IPS-18c (cell line): Measurements from ENCODE around the gene ZNF567.
"Not testable (repeated sequence)": the region's sequence is repeated elsewhere in the genome, so short reads cannot be mapped to it uniquely, and the experiment has no call there.

ENCODE experiments used
- H3K4me3 ChIP-seq: 2 replicates; pipeline ENCODE4 v1.7.0; 2013; ENCODE audit warnings: low read depth, mild to moderate bottlenecking, low read length, moderate library complexity; ENCODE audit not compliant: insufficient read depth
- H3K9me3 ChIP-seq: one replicate; pipeline ENCODE4 v1.6.1; 2013; ENCODE audit warnings: mild to moderate bottlenecking, low read length, moderate library complexity; ENCODE audit not compliant: control insufficient read depth, insufficient read depth

ZNF567 gene

DNA sequence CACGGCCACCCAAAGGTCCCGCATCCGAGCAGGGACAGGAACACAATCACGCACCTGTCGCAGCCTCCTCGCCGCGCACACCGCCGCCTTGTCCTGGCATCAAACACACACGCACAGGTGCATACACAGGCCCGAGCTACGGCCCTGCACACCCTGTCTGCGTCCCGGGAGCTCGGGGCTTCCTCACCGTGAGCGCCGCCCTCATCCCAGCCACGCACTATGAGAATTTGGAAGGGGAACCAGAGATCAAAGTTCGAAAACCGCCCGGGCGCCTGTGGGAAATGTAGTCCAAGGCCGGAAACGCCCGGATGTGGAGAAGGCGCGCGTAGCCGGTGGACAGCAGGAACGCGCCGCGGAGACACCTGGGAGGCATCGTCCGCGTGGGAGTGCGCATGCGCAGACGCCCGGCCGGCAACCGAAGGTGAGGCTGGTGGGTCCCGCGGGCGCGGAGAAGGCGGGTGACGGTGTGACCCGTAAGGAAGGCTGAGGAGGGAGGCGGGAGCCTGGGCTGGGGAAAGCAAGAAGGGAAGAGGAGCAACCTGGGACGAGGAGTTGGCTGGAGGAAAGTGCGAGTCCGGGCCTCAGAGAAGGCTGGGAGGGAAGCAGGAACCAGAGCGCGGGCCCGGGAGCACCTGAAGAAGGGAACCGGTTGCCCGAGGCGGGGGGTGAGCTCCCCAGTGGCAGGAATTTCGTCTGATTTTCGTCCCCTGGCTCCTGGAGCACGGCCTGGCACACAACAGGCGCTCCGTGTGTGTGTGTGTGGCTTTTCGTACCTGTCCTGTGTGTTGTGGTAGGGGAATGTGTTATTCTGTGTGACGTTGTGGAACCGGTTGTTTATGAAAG lies at the start of gene ZNF567:
Gene ZNF567 (plus strand): TSS at position 399 of the 843 bp plus-strand sequence. CDS start 7,256 bp downstream, outside the sequence.
- H3K4me3 ChIP-seq: peak within 1 kb of the TSS; percentile 68
- H3K9me3 ChIP-seq: peaks cover 2% of the 10 kb centered on the region

DNA sequence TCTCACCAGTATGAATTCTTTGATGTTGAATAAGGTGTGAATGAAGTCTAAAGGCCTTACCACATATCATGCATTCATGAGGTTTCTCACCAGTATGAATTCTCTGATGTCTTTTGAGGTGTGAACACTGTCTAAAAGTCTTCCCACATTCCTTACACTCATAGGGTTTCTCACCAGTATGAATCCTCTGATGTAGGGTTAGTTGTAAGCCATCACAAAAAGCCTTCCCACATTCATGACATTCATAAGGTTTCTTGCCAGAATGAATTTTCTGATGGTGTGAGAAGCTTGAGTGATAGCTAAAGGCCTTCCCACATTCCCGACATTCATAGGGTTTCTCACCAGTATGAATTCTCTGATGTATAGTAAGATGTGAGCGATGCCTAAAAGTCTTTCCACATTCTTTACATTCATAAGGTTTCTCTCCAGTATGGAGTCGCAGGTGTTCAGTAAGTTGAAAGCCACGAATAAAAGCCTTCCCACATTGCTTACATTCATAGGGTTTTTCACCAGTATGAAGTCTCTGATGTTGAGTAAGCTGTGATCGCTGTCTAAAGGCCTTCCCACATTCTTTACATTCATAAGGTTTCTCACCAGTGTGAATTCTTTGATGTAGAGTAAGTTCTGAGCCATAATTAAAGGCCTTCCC lies 48.4 kb upstream of the ZNF567 start:
- Histone ChIP-seq H3K4me3 (no peak overlapping the region), H3K9me3 (peaks cover 11% of the 10 kb centered on the region)

DNA sequence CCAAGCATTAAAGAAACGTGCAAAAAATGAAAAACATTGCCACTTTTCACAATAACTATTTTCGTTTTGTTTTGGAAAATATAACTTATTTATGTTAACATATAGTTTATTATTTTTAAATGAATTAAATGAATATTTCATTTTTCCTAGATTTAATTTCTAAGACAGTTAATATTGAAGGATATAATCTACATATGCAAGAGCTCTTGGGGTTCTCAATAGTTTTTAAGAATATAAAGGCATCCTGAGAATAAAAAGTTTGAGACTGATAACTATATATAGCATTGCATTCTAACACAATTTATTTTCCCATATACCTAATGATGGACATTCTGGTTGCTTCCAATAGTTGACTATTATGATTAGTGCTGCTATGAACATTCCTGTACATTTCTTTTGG lies 40.7 kb upstream of the ZNF567 start:
- Histone ChIP-seq H3K4me3 (no peak overlapping the region), H3K9me3 (peaks cover 21% of the 10 kb centered on the region)

DNA sequence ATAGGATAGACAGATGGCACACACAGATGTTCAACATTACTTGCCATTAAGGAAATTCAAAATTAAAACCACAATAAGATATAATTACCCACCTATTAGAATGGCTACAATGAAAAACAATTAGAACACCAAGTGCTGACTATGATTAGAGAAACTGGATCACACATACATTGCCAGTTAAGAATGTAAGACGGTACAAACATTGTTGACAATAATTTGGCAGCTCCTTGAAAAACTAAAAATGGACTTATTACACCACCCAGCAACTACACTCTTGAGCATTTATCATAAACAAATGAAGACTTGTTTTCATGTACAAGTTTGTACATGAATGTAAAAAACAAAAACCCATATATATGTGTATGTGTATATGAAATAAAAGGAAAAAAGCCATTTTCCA lies 34.5 kb upstream of the ZNF567 start:
- H3K9me3 ChIP-seq: peaks cover 15% of the 10 kb centered on the region
- H3K4me3 ChIP-seq: no peak overlapping the region

DNA sequence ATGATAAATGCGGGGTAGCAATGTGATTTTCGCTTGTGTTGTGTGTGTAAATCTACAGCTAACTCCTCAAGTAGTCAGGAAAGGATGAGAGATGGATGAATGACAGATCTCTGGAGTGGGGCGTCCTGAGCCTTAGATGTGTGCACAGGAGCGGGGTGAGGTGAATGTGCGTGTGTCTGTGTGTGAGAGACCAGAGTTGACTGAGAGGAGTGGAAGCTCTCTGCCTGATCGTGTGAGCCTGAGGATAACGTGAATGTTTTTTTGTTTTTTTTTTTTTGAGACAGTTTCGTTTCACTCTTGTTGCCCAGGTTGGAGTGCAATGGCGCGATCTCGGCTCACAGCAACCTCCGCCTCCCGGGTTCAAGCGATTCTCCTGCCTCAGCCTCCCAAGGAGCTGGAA lies 21.6 kb upstream of the ZNF567 start:
- H3K9me3 ChIP-seq: peaks cover 3% of the 10 kb centered on the region
- H3K4me3 ChIP-seq: peak overlapping the region; percentile 94; the same call in 1 of the 2 replicates

DNA sequence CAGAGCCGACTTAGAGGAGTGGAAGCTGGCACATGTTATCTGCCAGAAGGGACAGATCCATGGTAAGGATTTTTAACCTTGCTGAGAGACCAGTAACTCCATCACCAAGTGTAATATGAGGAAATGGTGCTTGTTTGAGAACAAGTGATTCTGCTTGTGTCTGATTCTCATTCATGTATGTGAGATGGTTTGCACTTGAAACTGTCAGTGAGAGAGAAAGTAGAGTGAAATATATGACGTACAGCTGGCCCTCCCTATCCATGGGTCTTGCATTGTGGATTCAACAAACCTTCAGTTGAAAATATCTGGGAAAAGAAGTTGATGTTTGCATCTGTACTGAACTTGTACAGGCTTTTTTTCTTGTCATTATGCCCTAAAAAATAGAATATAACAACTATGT lies 18.8 kb upstream of the ZNF567 start:
- peaks cover 3% of the 10 kb centered on the region for H3K9me3 ChIP-seq
- no peak overlapping the region; the same call in 1 of the 2 replicates for H3K4me3 ChIP-seq

DNA sequence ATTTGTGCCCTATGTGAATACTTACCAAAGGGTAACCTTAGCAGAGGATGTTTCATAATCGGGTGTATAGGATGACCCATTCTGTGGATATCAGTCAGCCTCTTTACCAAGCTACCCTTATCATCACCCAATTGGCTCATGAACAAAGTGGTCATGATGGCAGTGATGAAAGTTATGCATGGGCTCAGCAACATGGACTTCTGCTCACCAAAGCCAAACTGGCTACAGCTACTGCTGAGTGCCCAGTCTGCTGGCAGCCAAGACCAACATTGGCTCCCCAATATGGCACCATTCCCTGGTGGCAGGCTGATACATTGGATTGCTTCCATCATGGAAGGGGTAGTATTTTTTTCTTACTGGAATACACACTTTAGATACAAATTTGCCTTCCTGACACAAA lies 15.0 kb upstream of the ZNF567 start:
- Histone ChIP-seq H3K4me3 (no peak overlapping the region), H3K9me3 (no peaks in the 10 kb centered on the region)

DNA sequence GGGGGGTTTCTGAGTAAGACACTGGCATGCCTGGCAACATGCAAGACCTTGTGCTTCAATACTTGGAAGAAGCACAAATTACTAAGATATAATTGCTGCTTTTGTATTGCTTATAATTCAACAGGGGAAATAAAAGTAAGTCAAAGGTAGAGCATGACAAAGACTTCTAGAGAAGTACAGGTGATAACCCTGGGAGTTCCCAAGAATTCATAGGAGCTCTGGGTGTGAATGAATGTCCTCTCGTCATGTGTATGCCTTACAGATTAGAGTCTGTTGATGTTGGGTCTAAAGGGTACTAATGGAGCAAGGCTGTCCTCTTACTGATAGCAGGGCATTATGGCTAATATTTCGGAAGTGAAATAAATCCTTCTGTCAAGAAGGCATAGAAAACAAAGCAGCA lies 13.2 kb upstream of the ZNF567 start:
- Histone ChIP-seq H3K9me3 (no peaks in the 10 kb centered on the region), H3K4me3 (no peak overlapping the region)

DNA sequence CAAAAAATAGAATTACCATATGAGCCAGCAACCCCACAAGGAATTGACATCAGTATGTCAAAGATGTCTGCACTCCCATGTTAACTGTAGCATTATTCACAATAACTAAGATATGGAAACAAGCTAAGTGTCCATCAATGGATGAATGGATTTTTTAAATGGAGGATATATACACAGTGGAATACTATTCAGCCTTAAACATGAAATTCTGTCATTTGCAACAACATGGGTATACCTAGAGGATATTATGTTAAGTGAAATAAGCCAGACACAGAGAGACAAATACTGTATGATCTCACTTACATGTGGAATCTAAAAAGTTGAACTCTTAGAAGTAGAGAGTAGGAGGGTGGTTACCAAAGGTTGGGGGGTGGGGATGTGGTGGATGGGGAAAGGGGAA lies 8.0 kb upstream of the ZNF567 start:
- H3K4me3 ChIP-seq: no peak overlapping the region
- no peaks in the 10 kb centered on the region for H3K9me3 ChIP-seq

DNA sequence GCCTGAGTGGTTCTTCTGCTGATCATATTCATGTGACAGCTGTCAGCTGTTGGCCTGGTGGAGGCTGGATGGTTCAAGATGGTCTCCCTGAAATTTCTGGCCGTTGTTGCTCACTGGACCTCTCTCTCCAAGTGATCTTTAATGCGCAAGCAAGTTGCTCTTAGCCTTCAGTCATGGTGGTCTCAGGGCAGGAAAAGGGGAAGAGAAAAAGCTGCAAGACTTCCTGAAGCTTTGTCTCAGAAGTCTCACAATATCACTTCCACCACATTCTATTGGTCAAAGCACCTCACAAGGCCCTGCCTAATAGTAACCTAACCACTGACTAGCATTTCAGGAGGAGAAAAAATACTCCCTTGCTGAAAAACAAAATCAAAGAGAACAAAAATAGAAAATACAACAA lies 1.6 kb upstream of the ZNF567 start:
- Histone ChIP-seq H3K4me3 (no peak overlapping the region), H3K9me3 (peaks cover 2% of the 10 kb centered on the region)

DNA sequence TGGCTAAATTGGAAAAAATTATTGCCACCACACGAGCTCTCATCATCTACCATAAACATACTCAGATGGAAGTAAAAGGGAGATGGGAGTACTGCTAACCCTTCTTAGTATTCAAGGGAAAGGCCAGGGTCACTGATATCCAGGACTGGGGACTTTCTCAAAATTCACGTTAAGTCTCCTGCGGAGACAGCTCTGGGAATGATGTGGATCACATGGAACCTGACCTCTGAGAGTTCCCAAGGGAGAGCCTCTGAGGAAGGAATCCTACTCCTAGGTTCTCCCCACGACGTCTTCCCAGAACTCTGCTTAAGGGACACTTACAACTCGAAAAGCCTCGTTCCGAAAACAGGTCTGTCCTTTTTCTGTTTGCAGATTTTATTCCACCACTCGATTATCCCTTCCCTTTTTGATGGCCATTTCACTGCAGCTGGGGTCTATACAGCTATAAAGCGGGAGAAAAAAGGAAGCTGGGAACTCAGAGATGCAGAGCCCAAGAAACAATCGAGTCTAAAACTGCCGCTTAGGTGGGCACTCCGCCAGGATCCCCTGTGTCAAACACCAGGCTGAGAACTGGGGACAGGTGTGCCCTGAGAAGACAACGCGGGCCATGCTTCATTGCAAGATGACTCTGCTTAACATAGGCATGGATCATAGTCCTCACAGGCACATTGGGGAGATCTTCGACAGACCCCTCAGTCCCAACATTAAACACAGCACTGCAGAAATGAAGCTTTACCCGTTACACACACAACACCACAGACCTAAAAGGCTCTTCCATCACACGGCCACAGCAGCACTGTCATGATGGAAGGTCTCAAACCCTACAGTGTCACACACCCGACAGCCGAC lies 823 bp upstream of the ZNF567 start:
- peak overlapping the region; percentile 62 for H3K4me3 ChIP-seq
- H3K9me3 ChIP-seq: peaks cover 2% of the 10 kb centered on the region

DNA sequence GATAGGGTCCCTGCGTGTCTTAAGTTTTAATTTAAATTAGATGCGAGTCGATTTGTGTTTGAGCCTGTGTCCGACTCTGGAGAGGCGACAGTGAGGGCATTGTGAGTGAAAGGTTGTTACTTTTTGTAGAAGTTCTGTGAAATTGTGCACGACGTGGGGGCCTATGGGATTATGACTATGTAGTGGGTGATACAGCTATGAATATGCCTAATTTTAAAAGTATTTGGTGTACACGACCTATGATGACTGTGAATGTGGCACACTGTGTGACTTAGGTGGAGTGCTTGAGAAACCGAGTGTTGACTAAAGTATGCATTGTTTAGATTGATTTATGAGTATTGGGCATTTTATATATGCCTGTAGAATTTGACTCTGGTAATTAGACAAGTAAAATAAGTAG lies 646 bp downstream of the ZNF567 start:
- Histone ChIP-seq H3K4me3 (peak overlapping the region; percentile 68), H3K9me3 (peaks cover 2% of the 10 kb centered on the region)

DNA sequence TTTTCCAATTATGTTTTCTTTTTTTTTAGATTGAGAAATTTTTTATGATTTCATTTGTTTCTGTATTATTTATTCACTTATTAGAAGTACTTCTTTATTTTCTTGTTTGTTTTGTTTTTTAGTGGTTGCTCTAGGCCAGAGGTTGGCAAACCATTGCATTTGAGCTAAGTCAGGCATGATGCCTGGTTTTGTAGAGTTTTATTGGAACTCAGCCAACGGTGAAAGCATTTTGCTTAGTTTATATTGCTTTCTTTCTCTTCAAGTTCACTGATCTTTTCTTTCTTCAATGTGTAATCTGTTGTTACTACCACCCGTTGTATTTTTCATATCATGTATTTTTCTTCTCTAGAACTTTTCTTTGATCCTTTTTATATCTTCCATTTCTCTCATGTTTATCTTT lies 19.7 kb downstream of the ZNF567 start:
- Histone ChIP-seq H3K4me3 (no peak overlapping the region), H3K9me3 (peaks cover 9% of the 10 kb centered on the region)

DNA sequence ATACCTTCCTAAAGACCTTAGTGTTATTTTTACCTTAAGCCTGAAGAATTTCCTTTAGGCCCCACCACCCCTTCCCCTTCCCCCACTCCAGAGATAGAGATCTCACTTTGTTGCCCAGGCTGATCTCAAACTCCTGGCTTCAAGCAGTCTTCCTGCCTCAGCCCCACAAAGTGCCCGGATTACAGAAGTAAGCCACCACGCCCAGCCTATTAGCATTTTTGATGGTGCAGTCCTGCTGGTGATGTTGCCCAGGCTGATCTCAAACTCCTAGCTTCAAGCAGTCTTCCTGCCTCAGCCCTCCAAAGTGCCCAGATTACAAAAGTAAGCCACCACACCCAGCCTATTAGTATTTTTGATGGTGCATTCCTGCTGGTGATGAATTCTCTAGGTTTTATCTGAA lies 22.0 kb downstream of the ZNF567 start:
- peaks cover 13% of the 10 kb centered on the region for H3K9me3 ChIP-seq
- no peak overlapping the region for H3K4me3 ChIP-seq

DNA sequence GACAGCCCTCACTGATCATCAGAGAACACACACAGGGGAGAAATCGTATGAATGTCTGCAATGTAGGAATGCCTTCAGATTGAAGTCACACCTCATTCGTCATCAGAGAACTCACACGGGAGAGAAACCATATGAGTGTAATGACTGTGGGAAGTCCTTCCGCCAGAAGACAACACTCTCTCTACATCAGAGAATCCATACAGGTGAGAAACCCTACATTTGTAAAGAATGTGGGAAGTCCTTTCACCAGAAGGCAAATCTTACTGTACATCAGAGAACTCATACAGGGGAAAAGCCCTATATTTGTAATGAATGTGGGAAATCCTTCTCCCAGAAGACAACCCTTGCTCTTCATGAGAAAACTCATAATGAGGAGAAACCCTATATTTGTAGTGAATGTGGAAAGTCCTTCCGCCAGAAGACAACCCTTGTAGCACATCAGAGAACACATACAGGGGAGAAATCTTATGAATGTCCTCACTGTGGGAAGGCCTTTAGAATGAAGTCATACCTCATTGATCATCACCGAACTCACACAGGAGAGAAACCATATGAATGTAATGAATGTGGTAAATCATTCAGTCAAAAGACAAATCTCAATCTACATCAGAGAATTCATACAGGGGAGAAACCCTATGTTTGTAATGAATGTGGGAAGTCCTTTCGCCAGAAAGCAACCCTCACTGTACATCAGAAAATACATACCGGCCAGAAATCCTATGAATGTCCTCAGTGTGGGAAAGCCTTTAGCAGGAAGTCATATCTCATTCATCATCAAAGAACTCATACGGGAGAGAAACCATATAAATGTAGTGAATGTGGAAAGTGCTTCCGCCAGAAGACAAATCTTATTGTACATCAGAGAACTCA lies 32.5 kb downstream of the ZNF567 start:
- Histone ChIP-seq H3K4me3 (no peak overlapping the region), H3K9me3 (peaks cover 13% of the 10 kb centered on the region)

DNA sequence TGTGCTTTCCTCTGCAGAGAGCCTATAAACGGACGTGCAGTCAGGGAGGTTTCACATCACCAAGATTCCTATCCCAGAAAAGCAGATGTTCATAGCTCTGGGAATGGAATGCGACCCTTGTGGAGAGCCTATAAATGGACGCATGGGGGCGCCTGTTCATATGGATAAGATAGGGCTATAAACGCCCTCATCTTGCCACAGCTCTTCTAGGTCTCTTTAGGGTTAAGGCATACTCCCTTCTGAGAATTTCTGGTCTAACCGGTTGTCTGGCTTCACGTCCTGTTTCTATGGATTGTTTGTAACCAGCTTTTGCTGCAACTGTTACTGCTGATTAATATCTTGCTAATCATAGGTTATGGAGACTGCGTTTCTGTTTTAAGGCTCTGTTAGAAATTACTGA lies 48.8 kb downstream of the ZNF567 start:
- not testable (repeated sequence) for H3K4me3 ChIP-seq, H3K9me3 ChIP-seq

DNA sequence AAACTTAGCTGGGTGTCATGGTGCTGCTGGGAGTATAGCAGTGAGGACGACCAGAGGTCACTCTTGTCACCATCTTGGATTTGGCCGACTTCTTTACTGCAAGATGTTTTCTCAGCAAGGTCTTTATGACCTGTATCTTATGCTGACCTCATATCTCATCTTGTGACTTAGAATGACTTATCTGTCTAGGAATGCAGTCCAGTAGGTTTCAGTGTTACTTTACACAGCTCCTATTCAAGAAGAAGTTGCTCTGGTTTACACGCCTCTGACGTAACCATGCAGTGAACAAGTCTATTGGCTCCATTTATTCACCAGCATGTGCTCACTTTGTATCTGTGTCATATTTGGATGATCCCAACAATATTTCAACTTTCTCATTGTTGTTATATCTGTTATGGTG lies 58.5 kb downstream of the ZNF567 start:
- Histone ChIP-seq H3K4me3 (no peak overlapping the region), H3K9me3 (peaks cover 24% of the 10 kb centered on the region)
